Measurements from ENCODE around the gene RMP24.
"Not testable (repeated sequence)": the region's sequence is repeated elsewhere in the genome, so short reads cannot be mapped to it uniquely, and the experiment has no call there.

The RMP24 gene

DNA sequence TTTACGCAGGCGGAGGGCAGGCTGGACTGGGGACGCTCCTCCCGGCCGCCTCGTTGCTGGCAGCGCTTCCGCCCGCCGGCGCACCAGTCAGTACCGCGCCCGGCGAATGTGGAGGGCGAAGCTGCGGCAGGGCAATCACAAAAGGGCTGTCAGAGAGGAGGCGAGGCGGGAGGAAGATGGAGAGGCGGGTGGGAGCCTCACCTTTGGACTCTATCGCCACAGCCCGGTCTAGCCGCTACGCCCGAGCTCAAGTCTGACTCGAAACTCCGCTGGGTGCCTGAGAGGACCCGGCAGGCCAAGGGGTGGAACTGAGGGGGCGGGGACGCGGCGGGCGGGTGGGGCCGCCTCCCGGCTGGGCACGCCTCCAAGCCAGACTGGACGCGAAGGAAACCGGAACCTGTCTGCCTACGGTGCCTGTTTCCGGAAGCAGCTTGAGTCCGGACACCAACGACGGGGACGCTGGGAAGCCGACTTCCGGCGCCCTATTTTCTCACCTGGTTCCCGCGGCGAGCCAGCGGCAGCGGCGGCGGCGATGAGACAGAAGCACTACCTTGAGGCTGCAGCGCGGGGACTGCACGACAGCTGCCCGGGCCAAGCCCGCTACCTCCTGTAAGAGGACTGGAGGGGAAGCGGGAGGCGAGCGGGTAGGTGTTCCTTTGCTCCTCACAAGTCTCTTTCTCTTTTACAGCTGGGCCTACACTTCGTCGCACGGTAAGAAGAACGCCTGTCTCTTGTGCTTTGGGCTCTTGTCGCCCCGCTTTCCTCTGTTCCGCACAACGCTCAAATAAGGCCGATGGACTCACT lies at the start of gene RMP24:
Gene RMP24, plus strand, starts transcription at position 483 of the 804 bp plus-strand sequence.
- peak; percentile 85 for DNase-seq

- no peak for DNase-seq
Observed at GRCh38 chr18:35923939-35924684, 48.4 kb upstream of the RMP24 start.

DNA sequence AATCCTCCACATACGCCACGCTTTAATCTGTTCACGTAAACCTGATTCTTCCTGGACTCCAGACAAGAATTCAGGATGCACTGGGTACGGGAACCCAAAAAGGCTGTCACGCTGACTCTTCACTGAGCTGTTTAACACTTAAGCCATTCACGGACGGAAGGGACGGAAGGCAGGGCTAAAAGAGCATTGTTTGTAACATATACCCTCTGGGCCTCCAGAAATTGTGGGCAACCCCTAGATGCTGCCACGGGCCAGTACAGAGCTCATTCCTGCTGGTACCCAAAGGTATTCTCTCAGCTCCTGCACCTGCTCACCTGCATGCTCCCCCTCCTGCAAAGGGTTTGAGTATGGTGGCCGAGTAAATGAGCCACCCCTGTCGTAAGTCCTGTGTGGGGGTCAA lies 45.6 kb upstream of the RMP24 start:
- no peak for DNase-seq

- DNase-seq = no peak
Observed at GRCh38 chr18:35927430-35927829, 45.0 kb upstream of the RMP24 start.

DNA sequence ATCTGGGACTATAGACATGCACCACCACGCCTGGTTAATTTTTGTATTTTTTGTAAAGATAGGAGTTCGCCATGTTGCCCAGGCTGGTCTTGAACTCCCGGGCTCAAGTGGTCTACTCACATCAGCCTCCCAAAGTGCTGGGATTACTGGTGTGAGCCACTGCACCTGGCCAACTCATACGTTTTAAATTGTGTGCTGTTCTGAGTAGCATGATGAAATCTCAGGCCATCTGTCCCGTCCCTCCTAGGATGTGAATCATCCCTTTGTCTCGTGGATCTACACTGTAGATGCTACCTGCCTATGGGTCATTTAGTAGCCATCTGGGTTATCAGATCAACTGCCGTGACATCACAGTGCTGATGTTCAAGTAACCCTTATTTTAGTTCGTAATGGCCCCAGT lies 38.5 kb upstream of the RMP24 start:
- DNase-seq = no peak

- DNase-seq = no peak
Observed at GRCh38 chr18:35934891-35935290, 37.6 kb upstream of the RMP24 start.

DNA sequence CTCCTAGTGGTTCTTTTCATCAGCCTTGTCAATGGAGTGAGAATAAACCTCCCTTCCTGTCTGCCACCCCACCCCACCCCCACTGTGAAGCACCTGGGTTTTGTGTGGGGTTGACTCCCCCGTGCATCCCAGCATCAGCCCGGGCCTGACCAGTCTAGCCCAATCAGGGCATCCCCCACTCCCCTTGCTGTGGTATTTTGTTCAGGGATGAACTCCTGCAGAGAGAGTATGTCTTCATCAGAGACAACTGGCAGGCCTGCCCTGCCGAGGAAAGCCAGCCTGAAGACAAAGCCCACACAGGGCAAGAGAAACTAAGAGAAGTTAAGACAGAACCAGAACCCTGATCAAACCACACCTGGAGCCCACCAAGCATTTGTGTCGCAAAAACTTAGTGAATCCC lies 36.7 kb upstream of the RMP24 start:
- DNase-seq = no peak

GRCh38 chr18:35936951-35937350 lies 35.5 kb upstream of the RMP24 start:
- DNase-seq = no peak

GRCh38 chr18:35938158-35938557 lies 34.3 kb upstream of the RMP24 start:
- no peak for DNase-seq

- no peak for DNase-seq
Observed at GRCh38 chr18:35938562-35938961, 33.9 kb upstream of the RMP24 start.

DNA sequence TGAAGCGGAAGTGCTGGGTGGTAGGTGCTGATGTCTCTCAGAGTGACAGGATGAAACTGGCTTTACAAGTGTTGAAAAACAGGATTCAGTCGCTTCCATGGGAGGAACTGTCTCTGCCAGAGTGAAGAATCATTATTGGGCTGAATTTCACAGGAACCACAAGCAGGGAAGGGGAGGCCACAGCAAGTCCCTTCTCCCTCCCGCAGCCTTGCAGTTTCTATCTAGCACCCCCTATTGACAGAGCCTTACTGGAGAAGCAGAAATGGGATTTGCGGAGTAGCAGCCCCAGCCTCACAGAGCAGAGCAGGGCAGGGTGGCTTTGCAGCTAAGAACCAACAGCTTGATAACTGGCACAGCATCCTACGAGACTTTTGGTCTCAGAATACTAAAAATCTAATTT lies 33.3 kb upstream of the RMP24 start:
- DNase-seq = no peak

DNA sequence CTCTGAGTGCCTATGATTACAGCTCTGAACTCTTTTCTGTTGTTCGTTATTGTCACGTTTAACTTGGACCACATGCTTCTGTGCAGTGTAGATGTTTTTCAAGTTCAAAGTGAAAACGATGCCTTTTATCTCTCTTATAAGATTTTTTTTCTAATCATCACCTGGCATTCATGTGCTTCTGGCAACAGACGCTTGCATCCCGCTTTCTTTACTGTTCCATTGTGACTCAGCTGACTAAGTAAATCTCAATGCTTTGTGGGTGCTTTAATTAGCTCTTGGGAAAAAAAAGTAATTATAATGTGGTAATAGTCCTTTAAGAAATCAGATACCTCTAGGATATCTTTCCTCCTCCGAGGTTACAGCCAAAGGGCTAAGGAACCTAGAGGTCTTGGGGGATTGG lies 31.2 kb upstream of the RMP24 start:
- no peak for DNase-seq

GRCh38 chr18:35942133-35942532 lies 30.3 kb upstream of the RMP24 start:
- DNase-seq = no peak

DNA sequence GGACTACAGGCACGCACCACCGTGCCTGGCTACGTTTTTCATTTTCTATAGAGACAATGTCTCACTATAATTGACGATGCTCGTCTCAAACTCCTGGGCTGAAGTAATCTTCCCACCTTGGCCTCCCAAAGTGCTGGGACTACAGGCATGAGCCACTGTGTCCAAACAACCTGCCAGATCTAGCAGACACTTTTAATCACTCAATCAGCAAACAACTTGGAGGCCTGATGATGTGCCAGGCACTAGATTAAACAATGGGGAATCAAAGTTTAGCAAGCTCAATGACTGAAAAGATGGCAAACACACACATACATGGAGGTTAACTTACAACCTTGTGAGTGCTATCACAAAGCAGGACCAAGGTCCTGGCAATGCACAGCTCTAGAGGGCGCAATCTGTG lies 29.8 kb upstream of the RMP24 start:
- no peak for DNase-seq

DNA sequence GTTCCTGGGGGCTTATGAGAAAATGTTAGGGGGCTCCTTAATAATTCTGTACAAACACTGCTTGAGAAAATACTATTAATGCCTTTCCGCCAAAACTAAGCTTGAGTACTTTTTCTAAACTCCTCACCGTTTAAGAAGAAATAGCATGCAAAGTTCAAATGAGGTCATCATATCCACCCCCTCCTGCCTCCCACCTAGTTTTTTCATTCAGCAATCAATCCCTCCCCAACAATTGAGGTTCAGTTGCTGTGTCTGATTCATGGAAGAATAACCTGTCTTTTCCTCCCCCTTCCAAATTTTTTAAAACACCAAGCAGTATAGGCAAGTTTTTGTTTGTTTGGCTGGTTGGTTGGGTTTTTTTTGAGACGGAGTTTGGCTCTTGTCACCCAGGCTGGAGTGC lies 24.4 kb upstream of the RMP24 start:
- no peak for DNase-seq

GRCh38 chr18:35949090-35949489 lies 23.4 kb upstream of the RMP24 start:
- no peak for DNase-seq

GRCh38 chr18:35949903-35950627 lies 22.4 kb upstream of the RMP24 start:
- DNase-seq = peak; percentile 11

DNA sequence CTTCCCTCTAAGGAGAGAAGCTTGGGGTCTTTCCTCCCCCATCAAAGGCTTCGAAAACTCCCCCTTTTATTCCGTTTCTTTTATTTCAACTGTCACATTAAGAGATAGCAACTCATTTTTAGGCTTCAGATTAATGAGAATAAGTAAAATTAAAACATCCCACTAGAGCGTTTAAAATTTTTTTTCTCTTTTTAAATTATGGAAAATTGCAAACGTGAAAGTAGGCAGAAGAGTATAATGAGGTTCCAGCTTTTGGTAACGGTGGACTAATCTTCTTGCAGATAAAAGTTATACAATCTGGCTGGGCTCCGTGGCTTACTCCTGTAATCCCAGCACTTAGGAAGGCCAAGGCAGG lies 21.9 kb upstream of the RMP24 start:
- no peak for DNase-seq

DNA sequence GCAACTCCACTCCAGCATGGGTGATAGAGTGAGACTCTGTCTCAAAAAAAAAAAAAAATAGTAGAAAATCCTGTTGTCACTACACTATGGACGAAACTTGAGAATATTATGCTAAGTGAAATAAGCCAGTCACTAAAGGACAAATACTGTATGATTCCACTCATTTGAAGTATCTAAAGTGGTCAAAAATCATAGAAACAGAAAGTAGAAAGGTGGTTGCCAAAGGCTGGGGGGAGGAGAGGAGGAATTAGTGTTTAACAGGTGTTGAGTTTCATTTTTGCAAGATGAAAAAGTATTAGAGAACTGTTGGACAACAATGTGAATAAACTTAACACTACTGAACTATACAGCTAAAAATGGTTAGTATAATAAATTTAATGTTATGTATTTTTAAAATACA lies 18.8 kb upstream of the RMP24 start:
- no peak for DNase-seq

GRCh38 chr18:35956226-35956625 lies 16.3 kb upstream of the RMP24 start:
- DNase-seq = no peak

GRCh38 chr18:35962320-35962719 lies 10.2 kb upstream of the RMP24 start:
- DNase-seq = no peak

DNA sequence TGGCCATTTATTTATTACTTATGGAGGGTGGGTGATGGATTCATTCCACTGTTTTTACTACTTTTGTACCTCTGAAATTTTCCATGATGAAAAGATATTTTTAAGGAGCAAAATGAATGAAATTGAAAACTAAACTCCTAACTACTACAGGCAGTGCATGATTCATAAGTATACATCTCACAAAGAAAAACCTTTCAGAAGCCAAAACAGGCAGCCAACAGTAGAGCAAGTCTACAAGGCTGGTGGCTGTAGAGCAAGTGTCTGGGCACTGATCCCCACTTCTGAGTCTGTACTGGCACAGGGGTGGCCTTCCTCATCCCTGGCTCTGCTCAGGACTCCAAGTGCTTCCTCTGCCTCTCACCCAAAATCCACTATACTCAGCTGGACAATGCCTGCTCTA lies 8.2 kb upstream of the RMP24 start:
- DNase-seq = no peak

DNA sequence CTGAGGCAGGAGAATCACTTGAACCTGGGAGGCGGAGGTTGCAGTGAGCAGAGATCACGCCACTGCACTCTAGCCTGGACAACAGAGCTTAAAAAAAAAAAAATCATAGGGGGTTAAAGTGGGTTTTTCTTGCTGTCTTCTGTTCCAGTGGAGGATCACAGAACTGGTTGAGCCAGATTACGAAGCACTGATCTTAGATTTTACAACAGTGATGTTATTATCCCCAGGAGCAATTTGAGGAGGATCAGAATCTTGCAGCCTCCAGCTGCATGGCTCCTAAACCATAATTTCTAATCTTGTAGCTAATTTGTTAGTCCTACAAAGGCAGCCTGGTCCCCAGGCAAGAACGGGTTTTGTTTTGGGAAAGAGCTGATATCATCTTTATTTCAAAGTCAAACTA lies 4.6 kb upstream of the RMP24 start:
- DNase-seq = not testable (repeated sequence)
